Spleen (tissue), 11 donors: ENCODE results near the gene CATSPERD. TPM values are rescaled to one million over a fixed set of nuclear protein-coding genes. Genes with fewer than 3 reads are reported as not detected.

Experiments
- DNase-seq: peaks from one replicate; pipeline ENCODE4 v3.0.0-alpha.2; 2020
- H3K27ac ChIP-seq, 8 donors: fragments of 200-600 bp; sonication (generic) in 7 of 8; 1 replicate in 4 of 8; 2 replicates in 4 of 8; pipeline versions ENCODE4 v1.5.0 to v1.8.0; 2016 to 2021; ENCODE audit warnings: inconsistent platforms in 4 of 8, mild to moderate bottlenecking in 4 of 8, moderate library complexity in 1 of 8
- H3K27me3 ChIP-seq, 7 donors: fragments of 200-600 bp; sonication (generic) in 6 of 7; replicated peaks in 1 of 7; 1 replicate in 4 of 7; 2 replicates in 3 of 7; pipeline versions ENCODE4 v1.5.0 to v1.8.0; 2016 to 2021; ENCODE audit warnings: inconsistent platforms in 3 of 7, mild to moderate bottlenecking in 1 of 7
- H3K36me3 ChIP-seq, 6 donors: fragments of 200-600 bp; sonication (generic) in 5 of 6; 1 replicate in 4 of 6; 2 replicates in 2 of 6; pipeline versions ENCODE4 v1.5.0 to v1.8.0; 2016 to 2021; ENCODE audit warnings: inconsistent platforms in 2 of 6
- H3K4me1 ChIP-seq, 6 donors: fragments of 200-600 bp; sonication (generic) in 5 of 6; 1 replicate in 3 of 6; 2 replicates in 3 of 6; pipeline versions ENCODE4 v1.5.0 to v1.8.0; 2016 to 2021; ENCODE audit warnings: inconsistent platforms in 3 of 6
- H3K4me3 ChIP-seq, 8 donors: fragments of 200-600 bp; sonication (generic) in 7 of 8; 1 replicate in 4 of 8; 2 replicates in 4 of 8; pipeline versions ENCODE4 v1.5.0 to v1.8.0; 2016 to 2021; ENCODE audit warnings: inconsistent platforms in 4 of 8, mild to moderate bottlenecking in 4 of 8, moderate library complexity in 2 of 8
- H3K9me3 ChIP-seq, 8 donors: fragments of 200-600 bp; sonication (generic) in 7 of 8; 1 replicate in 4 of 8; 2 replicates in 4 of 8; pipeline versions ENCODE4 v1.5.0 to v1.8.0; 2016 to 2021; ENCODE audit warnings: inconsistent platforms in 4 of 8
- CTCF ChIP-seq, 11 experiments: fragments of 200-600 bp in 7 of 11; fragments of 450-650 bp in 4 of 11; sonication (generic) in 4 of 11; IDR thresholded peaks in 8 of 11; conservative IDR thresholded peaks in 3 of 11; 1 replicate in 7 of 11; 2 replicates in 4 of 11; pipeline versions ENCODE4 v1.4.0 to v1.8.0; 2016 to 2021; ENCODE audit warnings: antibody characterized with exemption in 11 of 11, inconsistent platforms in 4 of 11, mild to moderate bottlenecking in 1 of 11
- POLR2A ChIP-seq, 3 donors: fragments of 450-650 bp; IDR thresholded peaks; one replicate each; pipeline ENCODE4 v1.5.1; 2017; ENCODE audit warnings: antibody characterized with exemption in 3 of 3, mild to moderate bottlenecking in 1 of 3
- POLR2AphosphoS5 ChIP-seq, 3 donors: sonication (generic); formaldehyde crosslinking; IDR thresholded peaks; one replicate each; pipeline ENCODE4 v1.5.1; 2017; ENCODE audit warnings: antibody characterized with exemption in 3 of 3
- WGBS, 5 donors: extraction: QIAGEN DNeasy Blood & Tissue Kit in 3 of 5; methylation state at CpG; one replicate each; pipeline versions ENCODE4 v1.1.5 to v1.1.7; 2013 to 2018; 5-methylcytosine and 5-hydroxymethylcytosine counted together
- intact Hi-C: fragments of 100-400 bp; cut with DNase I; formaldehyde crosslinking; loops from one replicate; pipeline ENCODE4 v1.15.0; 2023; ENCODE audit warnings: low total_unique reads
- polyA plus RNA-seq, 3 donors: library from polyadenylated mRNA; stranded (reverse); fragments of 200-250 nt; gene quantifications; one replicate each; pipeline ENCODE4 v1.2.1, GENCODE V29; 2013
- total RNA-seq, 7 donors: library from RNA; depleted of rRNA in 3 of 7; stranded (reverse); fragments of >200 nt in 3 of 7; fragmentation: NEBNext Ultra II Directional in 4 of 7; extraction: Animal tissue kit (Norgen Biotek cat#: 25700) in 4 of 7; gene quantifications; one replicate each; pipeline versions ENCODE4 v1.1.0 to v1.2.1, GENCODE V29; 2016 to 2021
- donor health status: healthy with polysubstance abuse.
- donor health status: DM: no; HTN: no; CAD: no; lungs with moderate emphysema.
- donor health status: DM: no; HTN: no; CAD: no.
- donor health status: Bipolar disorder and iron deficiency.
- donor health status: healthy.
- donor health status: DM: no; HTN: no; CAD: no.
- donor health status: DM: yes; HTN: yes; CAD: no.

The CATSPERD gene
- total and polyA plus RNA-seq, 10 donors, result not detected

GRCh38 chr19:5695649-5696195, 24.7 kb upstream of the CATSPERD start:
- peak; percentile 74 for DNase-seq
- H3K36me3 ChIP-seq, result peaks cover 4 to 95% (median 84%) of the 10 kb centered on the region in 6 donors
- no peak overlapping the region for H3K4me3 ChIP-seq
- H3K4me1 ChIP-seq, result peaks cover 8 to 42% (median 30%) of the 10 kb centered on the region in 6 donors
- intact Hi-C loops, result no loop called here
- 77 to 90% (median 83%) methylated on average over 14 to 28 of the region's 28 CpGs for WGBS, 5 donors
- H3K9me3 ChIP-seq, result no peaks in the 10 kb centered on the region
- no peaks in the 10 kb centered on the region for H3K27me3 ChIP-seq
- TF ChIP-seq POLR2A (IDR thresholded peaks at IDR 0.05) (no peak), POLR2AphosphoS5 (IDR thresholded peaks at IDR 0.05) (peak in 1 of 3 donors; percentile 7)
- peak overlapping the region in 1 of 8 donors; percentile 6 for H3K27ac ChIP-seq

- no peaks in the 10 kb centered on the region for H3K27me3 ChIP-seq
- peak; percentile 74 for DNase-seq
- H3K9me3 ChIP-seq, result no peaks in the 10 kb centered on the region
- peak in 2 of 3 donors; percentile 25 to 57 for TF ChIP-seq POLR2AphosphoS5 (IDR thresholded peaks at IDR 0.05)
- no peak for TF ChIP-seq POLR2A (IDR thresholded peaks at IDR 0.05)
- WGBS, 5 donors, result 87 to 94% (median 88%) methylated on average over 24 to 42 of the region's 42 CpGs
- H3K4me3 ChIP-seq, result no peak overlapping the region
- H3K4me1 ChIP-seq, result peaks cover 8 to 35% (median 24%) of the 10 kb centered on the region in 6 donors
- H3K27ac ChIP-seq, result peak overlapping the region in 1 of 8 donors; percentile 8
- intact Hi-C loops, result no loop called here
- H3K36me3 ChIP-seq, result peaks cover 4 to 100% (median 91%) of the 10 kb centered on the region in 6 donors
Measured at GRCh38 chr19:5696196-5697021, 24.0 kb upstream of the CATSPERD start.

GRCh38 chr19:5697022-5697889, 23.2 kb upstream of the CATSPERD start:
- H3K27ac ChIP-seq, result peak overlapping the region in 1 of 8 donors; percentile 8
- intact Hi-C loops, result no loop called here
- no peaks in the 10 kb centered on the region for H3K9me3 ChIP-seq
- no peaks in the 10 kb centered on the region for H3K27me3 ChIP-seq
- H3K36me3 ChIP-seq, result peaks cover 4 to 100% (median 85%) of the 10 kb centered on the region in 6 donors
- DNase-seq, result peak; percentile 67
- TF ChIP-seq POLR2A (IDR thresholded peaks at IDR 0.05) (no peak), POLR2AphosphoS5 (IDR thresholded peaks at IDR 0.05) (peak in 2 of 3 donors; percentile 6 to 8), CTCF (IDR thresholded peaks at IDR 0.05 in 8 of 11, conservative IDR thresholded peaks at IDR 0.05 in 3 of 11) (no peak)
- peaks cover 0 to 26% (median 16%) of the 10 kb centered on the region in 6 donors for H3K4me1 ChIP-seq
- H3K4me3 ChIP-seq, result no peak overlapping the region
- WGBS, 5 donors, result 70 to 87% (median 79%) methylated on average over 22 to 25 of the region's 25 CpGs

DNA sequence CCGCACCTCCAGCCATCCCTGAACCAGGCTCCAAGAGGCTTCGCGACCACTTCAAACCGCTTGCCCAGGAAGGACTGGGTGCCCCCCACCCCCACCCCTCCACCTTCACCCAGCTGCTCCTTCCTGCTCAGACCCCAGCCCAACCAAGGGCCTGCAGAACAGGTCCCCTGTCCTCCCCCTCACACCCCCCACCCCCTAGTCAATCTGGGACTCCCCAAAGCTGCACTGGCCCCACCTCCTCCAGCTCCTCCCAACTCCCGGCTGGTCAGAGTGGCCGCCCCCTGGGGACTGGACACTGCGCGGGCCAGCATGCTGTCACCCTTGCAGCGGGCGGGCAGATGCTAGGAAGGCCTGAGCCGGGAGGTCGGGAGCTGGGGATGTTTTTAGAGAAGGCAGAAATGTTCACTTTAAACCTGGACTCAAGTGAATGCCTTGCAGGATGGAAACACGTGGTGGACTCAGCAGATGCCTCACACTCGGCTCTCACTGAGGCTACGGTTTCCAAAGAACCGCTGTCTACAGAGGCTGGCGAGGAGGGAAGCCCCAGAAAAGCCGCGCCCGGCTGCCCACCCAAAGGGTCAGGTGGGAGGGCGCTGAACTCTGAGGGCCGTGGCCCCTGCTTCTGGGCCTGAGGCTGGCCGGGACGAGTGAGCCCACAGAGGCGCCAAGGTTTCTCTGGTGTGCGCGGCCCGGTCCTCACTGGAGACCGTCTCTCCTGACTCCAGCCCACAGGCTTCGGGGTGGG, 22.4 kb upstream of the CATSPERD start:
- intact Hi-C loops, result no loop called here
- H3K4me3 ChIP-seq, result no peak overlapping the region
- H3K4me1 ChIP-seq, result peaks cover 0 to 18% (median 9%) of the 10 kb centered on the region in 6 donors
- H3K36me3 ChIP-seq, result peaks cover 4 to 96% (median 77%) of the 10 kb centered on the region in 6 donors
- no peak for TF ChIP-seq POLR2A (IDR thresholded peaks at IDR 0.05)
- peak in 1 of 3 donors; percentile 47 for TF ChIP-seq POLR2AphosphoS5 (IDR thresholded peaks at IDR 0.05)
- H3K27ac ChIP-seq, result no peak overlapping the region
- H3K9me3 ChIP-seq, result no peaks in the 10 kb centered on the region
- H3K27me3 ChIP-seq, result no peaks in the 10 kb centered on the region
- 86 to 92% (median 87%) methylated on average over 13 to 30 of the region's 30 CpGs for WGBS, 5 donors
- DNase-seq, result no peak
